Kidney (tissue), 14 donors: Measurements from ENCODE around the gene DHX9. TPM values are rescaled to one million over a fixed set of nuclear protein-coding genes. Genes with fewer than 3 reads are reported as not detected.

Source experiments
- DNase-seq, 5 donors: peaks; one replicate each; pipeline ENCODE4 v3.0.0-alpha.2; 2013 to 2020
- FAIRE-seq: peaks from 2 replicates; lab custom pipeline; 2012; peaks lifted over from hg19 to GRCh38; lab: Jason Lieb, UNC
- H3K27ac ChIP-seq, 2 donors: one replicate each; pipeline ENCODE4 v1.7.0; 2013; ENCODE audit warnings: low read depth in 2 of 2, low read length in 2 of 2, inconsistent platforms in 1 of 2
- H3K27me3 ChIP-seq: one replicate; pipeline ENCODE4 v1.7.1; 2013; ENCODE audit warnings: low read length, inconsistent platforms; ENCODE audit not compliant: control insufficient read depth, insufficient read depth
- H3K36me3 ChIP-seq, 3 donors: one replicate each; pipeline versions ENCODE4 v1.7.0 to v1.7.1; 2013; ENCODE audit warnings: low read length in 3 of 3, control low read depth in 1 of 3, inconsistent platforms in 1 of 3; ENCODE audit not compliant: insufficient read depth in 3 of 3, control insufficient read depth in 2 of 3
- H3K4me1 ChIP-seq, 3 donors: one replicate each; pipeline versions ENCODE4 v1.7.0 to v1.7.1; 2013; ENCODE audit warnings: low read length in 3 of 3, inconsistent platforms in 1 of 3, low read depth in 1 of 3; ENCODE audit not compliant: control insufficient read depth in 2 of 3, insufficient read depth in 2 of 3
- H3K4me3 ChIP-seq, 3 donors: one replicate each; pipeline versions ENCODE4 v1.7.0 to v1.8.1; 2013; ENCODE audit warnings: low read length in 3 of 3, control low read depth in 1 of 3, inconsistent platforms in 1 of 3
- H3K9ac ChIP-seq, 3 donors: one replicate each; pipeline versions ENCODE4 v1.7.0 to v1.7.1; 2013; ENCODE audit warnings: low read length in 3 of 3, control low read depth in 1 of 3, inconsistent platforms in 1 of 3
- H3K9me3 ChIP-seq, 3 donors: one replicate each; pipeline versions ENCODE4 v1.7.0 to v1.7.1; 2013; ENCODE audit warnings: low read length in 3 of 3, control low read depth in 1 of 3, inconsistent platforms in 1 of 3; ENCODE audit not compliant: control insufficient read depth in 2 of 3, insufficient read depth in 1 of 3
- CTCF ChIP-seq: IDR thresholded peaks from 3 replicates; pipeline ENCODE4 v1.5.1; 2012; ENCODE audit warnings: mild to moderate bottlenecking, moderate library complexity, borderline replicate concordance; ENCODE audit not compliant: insufficient read depth; ENCODE audit errors: extremely low read depth
- intact Hi-C: fragments of 100-400 bp; cut with DNase I; formaldehyde crosslinking; loops from one replicate; pipeline ENCODE4 v1.11.1; 2022
- polyA plus RNA-seq: library from polyadenylated mRNA; stranded (reverse); fragments of 350-450 nt; fragmentation: Illumina TruSeq; extraction: RNeasy Lipid Tissue Mini Kit (QIAGEN cat#74804); gene quantifications from one replicate; pipeline ENCODE4 v1.2.3, GENCODE V29; 2014; ENCODE audit warnings: low read depth, low replicate concordance; ENCODE audit not compliant: insufficient read depth
- total RNA-seq: library from RNA; stranded (reverse); fragmentation: NEBNext Ultra II Directional; extraction: Animal tissue kit (Norgen Biotek cat#: 25700); gene quantifications from one replicate; pipeline ENCODE4 v1.2.1, GENCODE V29; 2021
- donor health status: control.
- donor health status: control.
- donor health status: control.
- donor health status: control.
- donor health status: control.
- donor health status: DM: yes; HTN: yes; CAD: no.
- donor health status: Normal renal cell carcinoma (clear cell type).

DHX9 gene
- total and polyA plus RNA-seq, 2 donors from 2014 or later = 72.3 to 152 TPM

GRCh38 chr1:182841368-182841988 lies 2.3 kb downstream of the DHX9 start:
- no peaks in the 10 kb centered on the region for H3K9me3 ChIP-seq
- peak in 3 of 5 donors; percentile 28 to 83 (median 76) for DNase-seq

GRCh38 chr1:182842265-182842664 lies 3.1 kb downstream of the DHX9 start:
- intact Hi-C loops = no loop called here
- peaks cover 6 to 21% (median 11%) of the 10 kb centered on the region in 3 donors for H3K4me1 ChIP-seq
- H3K4me3 ChIP-seq = no peak overlapping the region
- H3K27me3 ChIP-seq = no peaks in the 10 kb centered on the region
- H3K36me3 ChIP-seq = peaks cover 5 to 24% (median 8%) of the 10 kb centered on the region in 3 donors
- no peak for TF ChIP-seq CTCF
- DNase-seq (no peak), FAIRE-seq (no peak)
- no peaks in the 10 kb centered on the region for H3K9me3 ChIP-seq
- H3K9ac ChIP-seq = no peak overlapping the region
- no peak overlapping the region for H3K27ac ChIP-seq

More at GRCh38 chr1:182841368-182841988, 2.3 kb downstream of the DHX9 start:
- Histone ChIP-seq H3K27ac (peak overlapping the region; percentile 52 to 53), H3K9ac (peak overlapping the region in 1 of 3 donors; percentile 1), H3K27me3 (no peaks in the 10 kb centered on the region), H3K4me1 (peaks cover 6 to 21% (median 11%) of the 10 kb centered on the region in 3 donors), H3K36me3 (peaks cover 5 to 19% (median 8%) of the 10 kb centered on the region in 3 donors), H3K4me3 (peak overlapping the region; percentile 44 to 87 (median 61))
- intact Hi-C loops = no loop called here
- FAIRE-seq = peak; percentile 71
- TF ChIP-seq CTCF = no peak

- Histone ChIP-seq H3K36me3 (peaks cover 16 to 46% (median 24%) of the 10 kb centered on the region in 3 donors), H3K9me3 (no peaks in the 10 kb centered on the region), H3K9ac (no peak overlapping the region), H3K27ac (no peak overlapping the region), H3K4me3 (no peak overlapping the region), H3K4me1 (peaks cover 6 to 19% (median 11%) of the 10 kb centered on the region in 3 donors), H3K27me3 (no peaks in the 10 kb centered on the region)
- FAIRE-seq (no peak), DNase-seq (no peak)
- intact Hi-C loops = no loop called here
- no peak for TF ChIP-seq CTCF
Observed at GRCh38 chr1:182845379-182845778, 6.2 kb downstream of the DHX9 start.

GRCh38 chr1:182845894-182846293 lies 6.7 kb downstream of the DHX9 start:
- no peaks in the 10 kb centered on the region for H3K9me3 ChIP-seq
- TF ChIP-seq CTCF = no peak
- H3K4me3 ChIP-seq = no peak overlapping the region
- peaks cover 18 to 50% (median 28%) of the 10 kb centered on the region in 3 donors for H3K36me3 ChIP-seq
- H3K4me1 ChIP-seq = peaks cover 6 to 19% (median 11%) of the 10 kb centered on the region in 3 donors
- no peak for DNase-seq
- no peak for FAIRE-seq
- no peak overlapping the region for H3K9ac ChIP-seq
- no peak overlapping the region for H3K27ac ChIP-seq
- intact Hi-C loops = no loop called here
- no peaks in the 10 kb centered on the region for H3K27me3 ChIP-seq
